A549 (cell line): ENCODE results near the gene PIK3CA. TPM values are rescaled to one million over a fixed set of nuclear protein-coding genes. Genes with fewer than 3 reads are reported as not detected.

ENCODE experiments used
- ATAC-seq, 2 experiments: fragments of 200-7000 bp in 1 of 2; fragments of >200 bp in 1 of 2; cut with Nextera tagmentation in 1 of 2; cut with Tn5 transposase in 1 of 2; 3 replicates each; pipeline versions ENCODE4 v1.8.0 to v1.9.1; 2018 to 2020; ENCODE audit warnings: mild to moderate bottlenecking in 1 of 2, moderate library complexity in 1 of 2
- CTCF ChIA-PET: fragments of 300-600 bp; sonication (Branson Sonifier 250); formaldehyde crosslinking; extraction: SDS; loops from one replicate; lab custom pipeline; 2021; ENCODE audit warnings: antibody characterized with exemption, inconsistent platforms; lab: Yijun Ruan, JAX
- POLR2A ChIA-PET: fragments of 350-600 bp; formaldehyde crosslinking; extraction: SDS; loops from one replicate; lab custom pipeline; 2021; ENCODE audit warnings: antibody characterized with exemption, inconsistent platforms; lab: Yijun Ruan, JAX
- DNase-seq, 2 experiments: peaks; one replicate each; pipeline versions ENCODE4 v3.0.0 to v3.0.0-alpha.2; 2011 to 2016; ENCODE audit warnings: low read depth in 1 of 2, low spot score in 1 of 2
- FAIRE-seq: peaks from 2 replicates; lab custom pipeline; 2011; peaks lifted over from hg19 to GRCh38; lab: Jason Lieb, UNC
- H3K27ac ChIP-seq, 2 experiments: fragments of >200 bp; sonication (Bioruptor Twin); formaldehyde crosslinking; 3 replicates each; pipeline ENCODE4 v1.5.1; 2016 to 2017
- H3K4me1 ChIP-seq: fragments of >200 bp; sonication (Bioruptor Twin); formaldehyde crosslinking; 3 replicates; pipeline ENCODE4 v1.6.1; 2016
- H3K4me2 ChIP-seq: fragments of >200 bp; sonication (Bioruptor Twin); formaldehyde crosslinking; 3 replicates; pipeline ENCODE4 v1.6.1; 2016
- H3K4me3 ChIP-seq: fragments of >200 bp; sonication (Bioruptor Twin); formaldehyde crosslinking; 3 replicates; pipeline ENCODE4 v1.5.1; 2016
- H3K9me3 ChIP-seq: fragments of >200 bp; sonication (Bioruptor Twin); formaldehyde crosslinking; 3 replicates; pipeline ENCODE4 v1.6.1; 2016
- BHLHE40 ChIP-seq: IDR thresholded peaks from 2 replicates; pipeline ENCODE4 v1.6.1; 2012; ENCODE audit warnings: low read depth, low read length, inconsistent platforms
- CBX8 ChIP-seq: fragments of 200-600 bp; sonication (generic); IDR thresholded peaks from 2 replicates; pipeline ENCODE4 v1.6.1; 2016
- CHD2 ChIP-seq: fragments of 150-350 bp; IDR thresholded peaks from 2 replicates; pipeline ENCODE4 v1.6.1; 2014; ENCODE audit warnings: low read length; ENCODE audit not compliant: partially characterized antibody
- CHD4 ChIP-seq: fragments of 200-600 bp; sonication (generic); IDR thresholded peaks from 2 replicates; pipeline ENCODE4 v1.6.1; 2016; ENCODE audit warnings: antibody characterized with exemption, mild to moderate bottlenecking, borderline replicate concordance
- FOSB ChIP-seq: fragments of 250-450 bp; sonication (Bioruptor Pico); IDR thresholded peaks from 2 replicates; pipeline ENCODE4 v1.5.0; 2020; ENCODE audit warnings: mild to moderate bottlenecking, moderate library complexity
- FOXS1 ChIP-seq: fragments of 250-450 bp; sonication (Bioruptor Pico); IDR thresholded peaks from 2 replicates; pipeline ENCODE4 v1.5.0; 2020; ENCODE audit warnings: mild to moderate bottlenecking, moderate library complexity
- HDAC2 ChIP-seq: fragments of 200-600 bp; sonication (generic); IDR thresholded peaks from 2 replicates; pipeline ENCODE4 v1.6.1; 2016
- HEYL ChIP-seq: fragments of 250-450 bp; sonication (Bioruptor Pico); IDR thresholded peaks from 2 replicates; pipeline ENCODE4 v1.8.0; 2021; ENCODE audit warnings: mild to moderate bottlenecking, moderate library complexity
- HOXB13 ChIP-seq: fragments of 250-450 bp; sonication (Bioruptor Pico); IDR thresholded peaks from 2 replicates; pipeline ENCODE4 v1.5.0; 2020; ENCODE audit warnings: low read depth, mild to moderate bottlenecking, moderate library complexity
- JUN ChIP-seq, 2 experiments: fragments of >200 bp; sonication (Bioruptor Twin); formaldehyde crosslinking; IDR thresholded peaks; 2 replicates in 1 of 2; 3 replicates in 1 of 2; pipeline ENCODE4 v1.6.1; 2016 to 2017
- KDM1A ChIP-seq: fragments of 200-600 bp; sonication (generic); IDR thresholded peaks from 2 replicates; pipeline ENCODE4 v1.6.1; 2016; ENCODE audit warnings: low read depth, mild to moderate bottlenecking
- KDM5A ChIP-seq: fragments of 200-600 bp; sonication (generic); IDR thresholded peaks from 2 replicates; pipeline ENCODE4 v1.6.1; 2016; ENCODE audit warnings: antibody characterized with exemption, mild to moderate bottlenecking
- MAFK ChIP-seq: fragments of 450-650 bp; IDR thresholded peaks from 2 replicates; pipeline ENCODE4 v1.6.1; 2014; ENCODE audit not compliant: partially characterized antibody
- MAZ ChIP-seq: fragments of 150-350 bp; IDR thresholded peaks from 2 replicates; pipeline ENCODE4 v1.6.1; 2014; ENCODE audit warnings: antibody characterized with exemption, low read depth, low read length, borderline replicate concordance
- NFE2L2 ChIP-seq: fragments of 150-350 bp; conservative IDR thresholded peaks from 2 replicates; pipeline ENCODE4 v1.6.1; 2014; ENCODE audit warnings: low read length
- NPAS2 ChIP-seq: fragments of 250-450 bp; sonication (Bioruptor Pico); IDR thresholded peaks from 2 replicates; pipeline ENCODE4 v1.8.0; 2022; ENCODE audit warnings: mild to moderate bottlenecking, moderate library complexity, borderline replicate concordance
- RAD21 ChIP-seq, 2 experiments: fragments of >200 bp in 1 of 2; sonication (Bioruptor Twin) in 1 of 2; formaldehyde crosslinking in 1 of 2; IDR thresholded peaks in 1 of 2; conservative IDR thresholded peaks in 1 of 2; 2 replicates in 1 of 2; 3 replicates in 1 of 2; pipeline ENCODE4 v1.6.1; 2012 to 2018; ENCODE audit warnings: inconsistent platforms in 1 of 2
- SREBF2 ChIP-seq: fragments of 450-650 bp; IDR thresholded peaks from 2 replicates; pipeline ENCODE4 v1.6.1; 2014; ENCODE audit warnings: mild to moderate bottlenecking, moderate library complexity
- ZSCAN20 ChIP-seq: fragments of 250-450 bp; sonication (Bioruptor Pico); IDR thresholded peaks from 2 replicates; pipeline ENCODE4 v1.8.0; 2022; ENCODE audit warnings: mild to moderate bottlenecking, moderate library complexity
- WGBS: methylation state at CpG from one replicate; pipeline ENCODE4 v1.1.6; 2017; ENCODE audit errors: missing lambda C conversion rate; 5-methylcytosine and 5-hydroxymethylcytosine counted together
- polyA plus RNA-seq, 4 experiments: library from polyadenylated mRNA; depleted of rRNA in 3 of 4; stranded (reverse); fragments of >200 nt; fragmentation: RNase III in 1 of 4; extraction: RNeasy Plus Mini Kit Qiagen cat#74134 plus additional on column Dnase treatment in 1 of 4; gene quantifications; 2 replicates in 3 of 4; 3 replicates in 1 of 4; pipeline ENCODE4 v1.2.3, GENCODE V29; 2011 to 2017
- TF ChIP-seq, protein P1 (sequence below): fragments of >200 bp; sonication (Bioruptor Twin); formaldehyde crosslinking; IDR thresholded peaks from 3 replicates; pipeline ENCODE4 v1.6.1; 2016
- TF ChIP-seq, protein P2 (sequence below): fragments of 250-450 bp; sonication (Bioruptor Pico); IDR thresholded peaks from 2 replicates; pipeline ENCODE4 v1.5.0; 2021; ENCODE audit warnings: mild to moderate bottlenecking, moderate library complexity, borderline replicate concordance
- TF ChIP-seq, protein P3 (sequence below): IDR thresholded peaks from 2 replicates; pipeline ENCODE4 v1.6.1; 2012
- TF ChIP-seq, protein P4 (sequence below): fragments of 150-350 bp; IDR thresholded peaks from 2 replicates; pipeline ENCODE4 v1.6.1; 2014; ENCODE audit warnings: low read depth, mild to moderate bottlenecking, low read length
- TF ChIP-seq, protein P5 (sequence below): IDR thresholded peaks from 2 replicates; pipeline ENCODE4 v1.6.1; 2012; ENCODE audit warnings: low read depth, borderline replicate concordance
- TF ChIP-seq, protein P6 (sequence below): fragments of >200 bp; sonication (Bioruptor Twin); formaldehyde crosslinking; IDR thresholded peaks from 2 replicates; pipeline ENCODE4 v1.6.1; 2016

Gene PIK3CA
- polyA plus RNA-seq, 2 of the 4 experiments (the other 2 are of a cell fraction) = 6.2 to 10.3 TPM

DNA sequence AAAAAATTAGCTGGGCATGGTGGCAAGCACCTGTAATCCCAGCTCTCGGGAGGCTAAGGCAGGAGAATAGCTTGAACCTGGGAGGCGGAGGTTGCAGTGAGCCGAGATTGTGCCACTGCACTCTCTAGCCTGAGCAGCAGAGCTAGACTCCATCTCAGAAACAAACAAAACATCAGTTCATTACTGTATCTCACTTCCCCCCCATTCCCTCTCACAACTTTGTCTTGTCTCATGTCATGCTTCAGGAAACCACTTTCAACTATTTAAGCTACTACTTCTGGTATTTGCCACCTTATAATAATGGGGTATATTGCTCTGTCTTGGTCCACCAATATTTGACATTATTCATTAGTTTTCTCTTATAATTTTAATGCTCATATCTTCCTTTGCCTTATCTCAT, 26.2 kb downstream of the PIK3CA start (continued):
- TF ChIP-seq NPAS2 (CRISPR knock-in tag) = no peak

DNA sequence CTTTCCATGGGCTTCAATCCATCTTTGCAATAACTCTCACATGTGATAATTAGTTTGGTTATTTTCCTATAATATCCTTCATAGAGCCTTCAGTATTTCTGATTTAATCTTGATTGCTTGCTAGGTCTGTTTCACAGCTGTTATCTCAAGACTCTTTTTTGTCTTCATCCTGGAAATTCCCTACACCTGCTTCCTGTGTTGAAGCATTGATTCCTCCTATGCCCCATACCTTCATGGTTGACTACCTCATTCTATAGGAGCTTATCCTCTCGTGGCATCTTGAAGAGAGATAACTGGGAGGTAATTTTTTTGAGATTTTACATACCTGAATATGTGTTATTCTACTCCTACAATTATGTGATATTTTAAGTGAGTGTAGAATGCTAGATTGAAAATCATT, 26.7 kb downstream of the PIK3CA start:
- no peaks in the 10 kb centered on the region for H3K9me3 ChIP-seq
- no peak overlapping the region for H3K27ac ChIP-seq
- TF ChIP-seq FOXS1 (no peak), FOSB (no peak), HOXB13 (CRISPR knock-in tag) (no peak), CBX8 (no peak), CHD2 (no peak), KDM1A (no peak), MAZ (no peak), ZSCAN20 (CRISPR knock-in tag) (no peak), HEYL (no peak), NFE2L2 (no peak), RAD21 (conservative IDR thresholded peaks at IDR 0.05 in 1 of 2, IDR thresholded peaks at IDR 0.05 in 1 of 2) (no peak), MAFK (no peak), JUN (IDR thresholded peaks at IDR 0.05) (no peak), BHLHE40 (no peak), KDM5A (no peak)
- TF ChIP-seq, protein P1, sequence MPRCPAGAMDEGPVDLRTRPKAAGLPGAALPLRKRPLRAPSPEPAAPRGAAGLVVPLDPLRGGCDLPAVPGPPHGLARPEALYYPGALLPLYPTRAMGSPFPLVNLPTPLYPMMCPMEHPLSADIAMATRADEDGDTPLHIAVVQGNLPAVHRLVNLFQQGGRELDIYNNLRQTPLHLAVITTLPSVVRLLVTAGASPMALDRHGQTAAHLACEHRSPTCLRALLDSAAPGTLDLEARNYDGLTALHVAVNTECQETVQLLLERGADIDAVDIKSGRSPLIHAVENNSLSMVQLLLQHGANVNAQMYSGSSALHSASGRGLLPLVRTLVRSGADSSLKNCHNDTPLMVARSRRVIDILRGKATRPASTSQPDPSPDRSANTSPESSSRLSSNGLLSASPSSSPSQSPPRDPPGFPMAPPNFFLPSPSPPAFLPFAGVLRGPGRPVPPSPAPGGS = no peak
- TF ChIP-seq, protein P2, sequence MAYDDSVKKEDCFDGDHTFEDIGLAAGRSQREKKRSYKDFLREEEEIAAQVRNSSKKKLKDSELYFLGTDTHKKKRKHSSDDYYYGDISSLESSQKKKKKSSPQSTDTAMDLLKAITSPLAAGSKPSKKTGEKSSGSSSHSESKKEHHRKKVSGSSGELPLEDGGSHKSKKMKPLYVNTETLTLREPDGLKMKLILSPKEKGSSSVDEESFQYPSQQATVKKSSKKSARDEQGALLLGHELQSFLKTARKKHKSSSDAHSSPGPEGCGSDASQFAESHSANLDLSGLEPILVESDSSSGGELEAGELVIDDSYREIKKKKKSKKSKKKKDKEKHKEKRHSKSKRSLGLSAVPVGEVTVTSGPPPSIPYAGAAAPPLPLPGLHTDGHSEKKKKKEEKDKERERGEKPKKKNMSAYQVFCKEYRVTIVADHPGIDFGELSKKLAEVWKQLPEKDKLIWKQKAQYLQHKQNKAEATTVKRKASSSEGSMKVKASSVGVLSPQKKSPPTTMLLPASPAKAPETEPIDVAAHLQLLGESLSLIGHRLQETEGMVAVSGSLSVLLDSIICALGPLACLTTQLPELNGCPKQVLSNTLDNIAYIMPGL (CRISPR knock-in tag) = no peak
- TF ChIP-seq, protein P3, sequence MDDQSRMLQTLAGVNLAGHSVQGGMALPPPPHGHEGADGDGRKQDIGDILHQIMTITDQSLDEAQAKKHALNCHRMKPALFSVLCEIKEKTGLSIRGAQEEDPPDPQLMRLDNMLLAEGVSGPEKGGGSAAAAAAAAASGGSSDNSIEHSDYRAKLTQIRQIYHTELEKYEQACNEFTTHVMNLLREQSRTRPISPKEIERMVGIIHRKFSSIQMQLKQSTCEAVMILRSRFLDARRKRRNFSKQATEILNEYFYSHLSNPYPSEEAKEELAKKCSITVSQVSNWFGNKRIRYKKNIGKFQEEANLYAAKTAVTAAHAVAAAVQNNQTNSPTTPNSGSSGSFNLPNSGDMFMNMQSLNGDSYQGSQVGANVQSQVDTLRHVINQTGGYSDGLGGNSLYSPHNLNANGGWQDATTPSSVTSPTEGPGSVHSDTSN = no peak
- TF ChIP-seq, protein P4, sequence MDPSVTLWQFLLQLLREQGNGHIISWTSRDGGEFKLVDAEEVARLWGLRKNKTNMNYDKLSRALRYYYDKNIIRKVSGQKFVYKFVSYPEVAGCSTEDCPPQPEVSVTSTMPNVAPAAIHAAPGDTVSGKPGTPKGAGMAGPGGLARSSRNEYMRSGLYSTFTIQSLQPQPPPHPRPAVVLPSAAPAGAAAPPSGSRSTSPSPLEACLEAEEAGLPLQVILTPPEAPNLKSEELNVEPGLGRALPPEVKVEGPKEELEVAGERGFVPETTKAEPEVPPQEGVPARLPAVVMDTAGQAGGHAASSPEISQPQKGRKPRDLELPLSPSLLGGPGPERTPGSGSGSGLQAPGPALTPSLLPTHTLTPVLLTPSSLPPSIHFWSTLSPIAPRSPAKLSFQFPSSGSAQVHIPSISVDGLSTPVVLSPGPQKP = no peak
- TF ChIP-seq, protein P5, sequence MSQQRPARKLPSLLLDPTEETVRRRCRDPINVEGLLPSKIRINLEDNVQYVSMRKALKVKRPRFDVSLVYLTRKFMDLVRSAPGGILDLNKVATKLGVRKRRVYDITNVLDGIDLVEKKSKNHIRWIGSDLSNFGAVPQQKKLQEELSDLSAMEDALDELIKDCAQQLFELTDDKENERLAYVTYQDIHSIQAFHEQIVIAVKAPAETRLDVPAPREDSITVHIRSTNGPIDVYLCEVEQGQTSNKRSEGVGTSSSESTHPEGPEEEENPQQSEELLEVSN = no peak
- ChIA-PET CTCF (no interaction called here), POLR2A (no interaction called here)
- no peaks in the 10 kb centered on the region for H3K4me1 ChIP-seq
- no peak overlapping the region for H3K4me3 ChIP-seq
- H3K4me2 ChIP-seq = no peak overlapping the region
- FAIRE-seq = no peak
- whole genome bisulfite sequencing = 38% methylated on average over 1 of the region's 1 CpG
- no peak for ATAC-seq
- DNase-seq = no peak

DNA sequence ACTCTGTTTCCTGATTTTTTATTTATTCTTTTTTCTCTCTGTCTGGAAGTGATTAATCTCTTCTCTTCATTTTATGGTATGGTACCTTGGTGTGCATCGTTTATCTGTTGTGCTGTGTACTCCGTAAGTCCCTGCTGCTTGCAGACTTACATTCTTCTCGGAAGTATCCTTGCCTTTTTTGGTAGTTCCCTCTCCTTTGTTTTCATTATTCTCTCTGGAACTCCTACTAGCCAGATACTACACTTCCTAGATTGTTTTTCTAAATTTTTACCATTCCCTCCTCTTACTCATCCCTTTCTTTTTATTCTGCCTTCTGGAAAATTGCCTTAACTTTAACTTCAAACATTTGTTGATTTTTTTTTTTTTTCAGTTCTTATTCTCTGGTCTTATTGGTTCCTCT, 27.2 kb downstream of the PIK3CA start:
- Histone ChIP-seq H3K4me3 (no peak overlapping the region), H3K9me3 (no peaks in the 10 kb centered on the region), H3K4me2 (no peak overlapping the region), H3K27ac (no peak overlapping the region), H3K4me1 (no peaks in the 10 kb centered on the region)
- ChIA-PET CTCF (no interaction called here), POLR2A (no interaction called here)
- TF ChIP-seq, protein P6, sequence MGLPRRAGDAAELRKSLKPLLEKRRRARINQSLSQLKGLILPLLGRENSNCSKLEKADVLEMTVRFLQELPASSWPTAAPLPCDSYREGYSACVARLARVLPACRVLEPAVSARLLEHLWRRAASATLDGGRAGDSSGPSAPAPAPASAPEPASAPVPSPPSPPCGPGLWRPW = no peak
- TF ChIP-seq NFE2L2 (no peak), CHD4 (no peak), SREBF2 (no peak), CHD2 (no peak), HDAC2 (no peak)
- no peak for ATAC-seq
- no peak for FAIRE-seq
- DNase-seq = no peak
- WGBS = 84% methylated on average over 3 of the region's 3 CpGs
